Smooth muscle cell (in vitro differentiated cells): ENCODE results near the gene MT1F. TPM values are rescaled to one million over a fixed set of nuclear protein-coding genes. Genes with fewer than 3 reads are reported as not detected.

Experiments
- DNase-seq: peaks from one replicate; lab custom pipeline; 2025; ENCODE audit not compliant: unreplicated experiment; lab: John Stamatoyannopoulos, UW
- H2AFZ ChIP-seq: fragments of 200-600 bp; sonication (generic); 2 replicates; pipeline ENCODE4 v1.6.0; 2016; ENCODE audit warnings: antibody characterized with exemption, low read depth, mild to moderate bottlenecking
- H3F3A ChIP-seq: fragments of 200-600 bp; sonication (generic); 2 replicates; pipeline ENCODE4 v1.6.0; 2017; ENCODE audit warnings: antibody characterized with exemption, low read depth
- H3K27ac ChIP-seq: fragments of 200-600 bp; sonication (generic); 2 replicates; pipeline ENCODE4 v1.5.1; 2016; ENCODE audit warnings: low read depth, mild to moderate bottlenecking
- H3K27me3 ChIP-seq: fragments of 200-600 bp; sonication (generic); 2 replicates; pipeline ENCODE4 v1.6.1; 2016; ENCODE audit warnings: low read depth, mild to moderate bottlenecking
- H3K36me3 ChIP-seq: fragments of 200-600 bp; sonication (generic); 2 replicates; pipeline ENCODE4 v1.5.1; 2016; ENCODE audit warnings: low read depth
- H3K4me1 ChIP-seq: fragments of 200-600 bp; sonication (generic); 2 replicates; pipeline ENCODE4 v1.5.1; 2016; ENCODE audit warnings: low read depth
- H3K4me2 ChIP-seq: fragments of 200-600 bp; sonication (generic); 2 replicates; pipeline ENCODE4 v1.6.0; 2016; ENCODE audit warnings: mild to moderate bottlenecking
- H3K4me3 ChIP-seq: fragments of 200-600 bp; sonication (generic); 2 replicates; pipeline ENCODE4 v1.5.1; 2016; ENCODE audit warnings: mild to moderate bottlenecking
- H3K79me2 ChIP-seq: fragments of 200-600 bp; sonication (generic); 2 replicates; pipeline ENCODE4 v1.6.0; 2016; ENCODE audit warnings: low read depth, mild to moderate bottlenecking
- H3K9ac ChIP-seq: fragments of 200-600 bp; sonication (generic); 2 replicates; pipeline ENCODE4 v1.6.0; 2016; ENCODE audit warnings: low read depth
- H3K9me3 ChIP-seq: fragments of 200-600 bp; sonication (generic); replicated peaks from 2 replicates; pipeline ENCODE4 v1.5.1; 2016; ENCODE audit warnings: low read depth
- H4K20me1 ChIP-seq: fragments of 200-600 bp; sonication (generic); 2 replicates; pipeline ENCODE4 v1.6.0; 2016; ENCODE audit warnings: low read depth
- WGBS: methylation state at CpG from one replicate; pipeline ENCODE4 v1.1.7; 2016; ENCODE audit warnings: low lambda C conversion rate; 5-methylcytosine and 5-hydroxymethylcytosine counted together
- polyA plus RNA-seq: library from polyadenylated mRNA; unstranded; fragments of >200 nt; fragmentation: Nextera tagmentation; extraction: Ambion mirVana; gene quantifications from 2 replicates; pipeline ENCODE4 v1.2.1, GENCODE V29; 2016
- total RNA-seq: library from RNA; depleted of rRNA; stranded (reverse); fragments of >200 nt; gene quantifications from 2 replicates; pipeline ENCODE4 v1.2.3, GENCODE V29; 2014
- TF ChIP-seq, protein P1 (sequence below): fragments of 200-600 bp; sonication (generic); IDR thresholded peaks from 2 replicates; pipeline ENCODE4 v1.5.1; 2017; ENCODE audit warnings: borderline replicate concordance, mild to moderate bottlenecking, antibody characterized with exemption; ENCODE audit not compliant: insufficient read depth, poor library complexity, severe bottlenecking

Gene MT1F
- total and polyA plus RNA-seq, 2 experiments from 2014 or later, result 0.50 to 5.9 TPM

DNA sequence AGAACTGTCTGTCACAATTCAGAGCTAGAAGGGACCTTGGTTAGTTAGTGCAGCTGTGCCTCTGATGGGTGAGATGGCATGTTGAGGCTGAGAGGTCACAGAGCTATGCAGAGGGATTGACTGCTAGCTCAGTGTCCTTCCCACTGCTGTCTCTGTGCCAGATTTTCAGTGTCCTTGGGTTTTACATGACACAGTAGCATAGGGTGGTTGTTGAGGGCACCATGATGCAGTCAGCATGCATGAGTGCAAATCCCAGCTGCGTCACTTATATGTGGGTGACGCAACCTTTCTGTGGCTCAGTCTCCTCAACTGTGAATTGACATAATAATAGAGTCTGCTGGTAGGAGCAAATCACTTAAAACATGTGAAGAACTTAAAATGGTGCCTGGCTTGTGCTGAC is 16.6 kb upstream of the MT1F start:
- WGBS, result 66% methylated on average over 2 of the region's 2 CpGs
- no peak overlapping the region for H3K4me2 ChIP-seq
- no peak overlapping the region for H2AFZ ChIP-seq
- DNase-seq, result no peak
- no peaks in the 10 kb centered on the region for H3F3A ChIP-seq
- no peak overlapping the region for H3K9ac ChIP-seq
- H3K36me3 ChIP-seq, result no peaks in the 10 kb centered on the region
- H3K79me2 ChIP-seq, result no peaks in the 10 kb centered on the region
- H3K27me3 ChIP-seq, result peaks cover 100% of the 10 kb centered on the region
- H3K4me1 ChIP-seq, result peaks cover 10% of the 10 kb centered on the region
- no peaks in the 10 kb centered on the region for H3K9me3 ChIP-seq
- H3K4me3 ChIP-seq, result no peak overlapping the region
- TF ChIP-seq, protein P1, sequence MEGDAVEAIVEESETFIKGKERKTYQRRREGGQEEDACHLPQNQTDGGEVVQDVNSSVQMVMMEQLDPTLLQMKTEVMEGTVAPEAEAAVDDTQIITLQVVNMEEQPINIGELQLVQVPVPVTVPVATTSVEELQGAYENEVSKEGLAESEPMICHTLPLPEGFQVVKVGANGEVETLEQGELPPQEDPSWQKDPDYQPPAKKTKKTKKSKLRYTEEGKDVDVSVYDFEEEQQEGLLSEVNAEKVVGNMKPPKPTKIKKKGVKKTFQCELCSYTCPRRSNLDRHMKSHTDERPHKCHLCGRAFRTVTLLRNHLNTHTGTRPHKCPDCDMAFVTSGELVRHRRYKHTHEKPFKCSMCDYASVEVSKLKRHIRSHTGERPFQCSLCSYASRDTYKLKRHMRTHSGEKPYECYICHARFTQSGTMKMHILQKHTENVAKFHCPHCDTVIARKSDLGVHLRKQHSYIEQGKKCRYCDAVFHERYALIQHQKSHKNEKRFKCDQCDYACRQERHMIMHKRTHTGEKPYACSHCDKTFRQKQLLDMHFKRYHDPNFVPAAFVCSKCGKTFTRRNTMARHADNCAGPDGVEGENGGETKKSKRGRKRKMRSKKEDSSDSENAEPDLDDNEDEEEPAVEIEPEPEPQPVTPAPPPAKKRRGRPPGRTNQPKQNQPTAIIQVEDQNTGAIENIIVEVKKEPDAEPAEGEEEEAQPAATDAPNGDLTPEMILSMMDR, result no peak
- H3K27ac ChIP-seq, result no peak overlapping the region
- no peaks in the 10 kb centered on the region for H4K20me1 ChIP-seq

DNA sequence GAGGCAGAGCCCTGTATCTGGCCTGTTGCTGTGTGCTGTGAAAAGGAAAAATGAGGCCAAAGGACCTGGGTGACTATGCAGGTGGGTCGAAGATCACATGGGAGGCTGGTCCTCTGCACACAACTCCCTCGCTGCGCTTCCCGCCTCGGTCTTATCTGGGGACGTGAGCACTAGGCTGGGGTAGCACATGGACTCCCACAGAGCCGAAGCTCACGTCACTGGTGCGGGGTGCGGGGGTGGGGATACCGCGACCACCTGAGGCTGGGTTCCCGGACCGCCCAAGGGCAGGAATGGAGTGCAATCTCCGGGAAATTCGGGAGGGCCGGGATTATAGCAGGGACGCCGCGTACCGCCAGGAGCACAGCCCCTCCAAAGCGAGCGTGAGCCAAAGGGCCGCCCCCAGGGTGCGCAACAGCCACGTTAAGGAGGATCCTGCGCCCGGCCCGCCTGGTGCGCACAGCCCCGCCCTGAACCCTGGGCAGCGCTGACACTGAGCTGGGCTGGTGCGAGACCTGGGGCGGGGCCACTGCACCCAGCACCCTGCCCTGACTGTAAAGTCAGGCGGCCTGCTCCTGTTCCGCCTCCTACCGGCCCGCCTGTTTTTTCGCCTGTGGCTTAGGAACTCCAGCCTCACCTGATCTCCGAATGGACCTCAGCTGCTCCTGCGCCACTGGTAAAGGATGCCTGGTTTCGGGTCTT is 14.5 kb upstream of the MT1F start:
- 5% methylated on average over 42 of the region's 42 CpGs for WGBS
- H4K20me1 ChIP-seq, result no peaks in the 10 kb centered on the region
- no peaks in the 10 kb centered on the region for H3K9me3 ChIP-seq
- peaks cover 100% of the 10 kb centered on the region for H3K27me3 ChIP-seq
- no peak overlapping the region for H3K9ac ChIP-seq
- H3F3A ChIP-seq, result no peaks in the 10 kb centered on the region
- no peaks in the 10 kb centered on the region for H3K79me2 ChIP-seq
- no peak overlapping the region for H2AFZ ChIP-seq
- peaks cover 5% of the 10 kb centered on the region for H3K4me1 ChIP-seq
- peak overlapping the region; percentile 54 for H3K4me2 ChIP-seq
- TF ChIP-seq, protein P1, result no peak
- H3K36me3 ChIP-seq, result no peaks in the 10 kb centered on the region
- H3K27ac ChIP-seq, result no peak overlapping the region
- no peak for DNase-seq
- H3K4me3 ChIP-seq, result peak overlapping the region; percentile 23

DNA sequence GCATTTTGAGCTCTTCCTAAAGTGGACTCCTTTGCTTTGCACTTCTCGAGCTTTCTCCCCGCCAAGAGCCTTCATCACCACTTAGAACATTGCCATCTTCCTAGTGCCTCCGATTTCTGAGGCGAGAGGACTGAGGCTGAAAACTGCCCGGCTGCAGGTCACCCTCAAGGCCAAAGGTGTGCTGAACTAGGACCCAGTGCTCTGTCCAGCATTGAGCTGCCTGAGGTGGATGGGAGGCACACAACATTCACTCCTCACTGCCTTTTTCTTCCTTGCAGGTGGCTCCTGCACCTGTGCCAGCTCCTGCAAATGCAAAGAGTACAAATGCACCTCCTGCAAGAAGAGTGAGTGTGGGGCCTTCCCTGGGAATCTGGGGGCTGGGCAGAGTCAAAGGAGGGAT is 13.9 kb upstream of the MT1F start:
- H4K20me1 ChIP-seq, result no peaks in the 10 kb centered on the region
- TF ChIP-seq, protein P1, result no peak
- H3K79me2 ChIP-seq, result no peaks in the 10 kb centered on the region
- no peak overlapping the region for H3K4me2 ChIP-seq
- peaks cover 4% of the 10 kb centered on the region for H3K4me1 ChIP-seq
- H3K27ac ChIP-seq, result no peak overlapping the region
- WGBS, result 73% methylated on average over 5 of the region's 5 CpGs
- H3K27me3 ChIP-seq, result peaks cover 100% of the 10 kb centered on the region
- no peaks in the 10 kb centered on the region for H3K36me3 ChIP-seq
- DNase-seq, result no peak
- no peaks in the 10 kb centered on the region for H3K9me3 ChIP-seq
- no peak overlapping the region for H2AFZ ChIP-seq
- H3K9ac ChIP-seq, result no peak overlapping the region
- H3K4me3 ChIP-seq, result peak overlapping the region; percentile 23
- H3F3A ChIP-seq, result no peaks in the 10 kb centered on the region

DNA sequence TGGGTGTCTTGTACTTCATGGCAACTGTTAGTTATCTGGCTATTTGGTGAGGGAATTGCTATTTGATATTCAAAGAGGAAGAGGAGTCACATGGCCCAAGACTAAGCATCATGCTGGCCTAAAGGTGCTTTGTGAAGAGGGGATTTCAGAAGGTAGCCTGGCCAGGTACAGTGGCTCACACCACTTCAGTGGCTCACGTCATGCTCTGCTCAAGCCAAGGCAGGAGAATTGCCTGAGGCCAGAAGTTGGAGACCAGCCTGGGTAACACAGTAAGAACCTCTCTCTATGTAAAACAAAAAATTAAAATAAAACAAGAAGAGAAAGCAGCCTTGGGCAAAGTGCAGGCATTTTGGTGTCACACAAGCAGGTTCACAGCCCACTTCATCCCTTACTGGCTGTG is 12.4 kb upstream of the MT1F start:
- DNase-seq, result no peak
- Histone ChIP-seq H3K36me3 (no peaks in the 10 kb centered on the region), H3K4me1 (peaks cover 4% of the 10 kb centered on the region), H2AFZ (no peak overlapping the region), H3K79me2 (no peaks in the 10 kb centered on the region), H3K9ac (no peak overlapping the region), H3K4me2 (no peak overlapping the region), H3K27me3 (peaks cover 100% of the 10 kb centered on the region), H4K20me1 (no peaks in the 10 kb centered on the region), H3F3A (no peaks in the 10 kb centered on the region), H3K27ac (no peak overlapping the region), H3K9me3 (no peaks in the 10 kb centered on the region), H3K4me3 (no peak overlapping the region)
- 44% methylated on average over 1 of the region's 1 CpG for WGBS
- TF ChIP-seq, protein P1, result no peak
